Fibroblast of villous mesenchyme (primary cell): ENCODE results near the gene ATRN. TPM values are rescaled to one million over a fixed set of nuclear protein-coding genes. Genes with fewer than 3 reads are reported as not detected.
A peak's percentile ranks its signal among the peaks of the same experiment; 100 is the strongest.
"Not testable (repeated sequence)": the region's sequence is repeated elsewhere in the genome, so short reads cannot be mapped to it uniquely, and the experiment has no call there.

Source experiments
- DNase-seq: peaks from one replicate; pipeline ENCODE4 v3.0.0-alpha.2; 2010; ENCODE audit warnings: low read depth
- H3K4me3 ChIP-seq: 2 replicates; pipeline ENCODE4 v1.5.1; 2011; ENCODE audit warnings: low read depth, mild to moderate bottlenecking, low read length
- CTCF ChIP-seq: IDR thresholded peaks from 2 replicates; pipeline ENCODE4 v1.5.1; 2012; ENCODE audit warnings: low read depth, mild to moderate bottlenecking, low read length; ENCODE audit not compliant: insufficient read depth
- total RNA-seq: library from RNA; depleted of rRNA; stranded (reverse); fragments of >200 nt; gene quantifications from 2 replicates; pipeline ENCODE4 v1.2.3, GENCODE V29; 2012

Gene ATRN
- total RNA-seq, 1 donor, result 39.3 TPM

- H3K4me3 ChIP-seq, result no peak overlapping the region
- no peak for DNase-seq
- no peak for TF ChIP-seq CTCF
These were observed 5.5 kb upstream of the ATRN start for GRCh38 chr20:3465301-3465700.

- H3K4me3 ChIP-seq, result peak overlapping the region; percentile 87
- no peak for DNase-seq
- no peak for TF ChIP-seq CTCF
These were observed 601 bp upstream of the ATRN start for GRCh38 chr20:3470208-3470626.

GRCh38 chr20:3471397-3472021, 691 bp downstream of the ATRN start:
- peak overlapping the region; percentile 87 for H3K4me3 ChIP-seq
- TF ChIP-seq CTCF, result no peak
- no peak for DNase-seq

GRCh38 chr20:3472105-3472504, 1.3 kb downstream of the ATRN start:
- TF ChIP-seq CTCF, result no peak
- peak overlapping the region; percentile 87 for H3K4me3 ChIP-seq
- no peak for DNase-seq

GRCh38 chr20:3473324-3473723, 2.5 kb downstream of the ATRN start:
- DNase-seq, result no peak

GRCh38 chr20:3473944-3474343, 3.1 kb downstream of the ATRN start:
- no peak overlapping the region for H3K4me3 ChIP-seq
- no peak for DNase-seq
- TF ChIP-seq CTCF, result no peak

More at GRCh38 chr20:3473324-3473723, 2.5 kb downstream of the ATRN start:
- TF ChIP-seq CTCF, result no peak
- H3K4me3 ChIP-seq, result no peak overlapping the region

GRCh38 chr20:3477003-3477860, 6.4 kb downstream of the ATRN start:
- H3K4me3 ChIP-seq, DNase-seq: not testable (repeated sequence)
